Dedifferentiated amniotic fluid mesenchymal stem cell (primary cell): ENCODE results near the gene ARMC10.
"Not testable (repeated sequence)": the region's sequence is repeated elsewhere in the genome, so short reads cannot be mapped to it uniquely, and the experiment has no call there.

Source experiments
- DNase-seq: peaks from one replicate; pipeline ENCODE4 v3.0.0-alpha.2; 2016; ENCODE audit errors: extremely low spot score

ARMC10 gene

GRCh38 chr7:103074519-103075336, at the start of gene ARMC10, which contains the start of gene FBXL13:
ARMC10 (plus strand) TSS chr7:103075140; CDS start chr7:103075273, 133 bp downstream.
FBXL13 (minus strand) TSS chr7:103074796.
- peak; percentile 90 for DNase-seq

- DNase-seq = no peak
These were observed 49.6 kb upstream of the ARMC10 start for GRCh38 chr7:103025341-103025740.

GRCh38 chr7:103031024-103031423, 43.9 kb upstream of the ARMC10 start:
- no peak for DNase-seq

GRCh38 chr7:103031781-103032180, 43.2 kb upstream of the ARMC10 start:
- no peak for DNase-seq

- DNase-seq = not testable (repeated sequence)
These were observed 40.6 kb upstream of the ARMC10 start for GRCh38 chr7:103034318-103034717.

GRCh38 chr7:103037476-103037822, 37.5 kb upstream of the ARMC10 start:
- DNase-seq = no peak

- not testable (repeated sequence) for DNase-seq
These were observed 36.9 kb upstream of the ARMC10 start for GRCh38 chr7:103037823-103038739.

GRCh38 chr7:103041815-103042214, 33.1 kb upstream of the ARMC10 start:
- DNase-seq = not testable (repeated sequence)

- no peak for DNase-seq
These were observed 26.1 kb upstream of the ARMC10 start for GRCh38 chr7:103048833-103049232.

- no peak for DNase-seq
These were observed 23.4 kb upstream of the ARMC10 start for GRCh38 chr7:103051519-103051918.

- not testable (repeated sequence) for DNase-seq
These were observed 18.9 kb upstream of the ARMC10 start for GRCh38 chr7:103056006-103056405.

GRCh38 chr7:103058122-103058521, 16.8 kb upstream of the ARMC10 start:
- no peak for DNase-seq

GRCh38 chr7:103059471-103059870, 15.5 kb upstream of the ARMC10 start:
- DNase-seq = no peak

GRCh38 chr7:103063895-103064294, 11.0 kb upstream of the ARMC10 start:
- DNase-seq = no peak

GRCh38 chr7:103065667-103066066, 9.3 kb upstream of the ARMC10 start:
- no peak for DNase-seq

- no peak for DNase-seq
These were observed 6.2 kb upstream of the ARMC10 start for GRCh38 chr7:103068414-103069403.

GRCh38 chr7:103071000-103071399, 3.9 kb upstream of the ARMC10 start:
- no peak for DNase-seq

- DNase-seq = no peak
These were observed 886 bp upstream of the ARMC10 start for GRCh38 chr7:103073989-103074518.

- peak; percentile 52 for DNase-seq
These were observed 488 bp downstream of the ARMC10 start for GRCh38 chr7:103075337-103075918.

GRCh38 chr7:103076764-103077163, 1.8 kb downstream of the ARMC10 start:
- no peak for DNase-seq

GRCh38 chr7:103077318-103077717, 2.4 kb downstream of the ARMC10 start:
- no peak for DNase-seq
